Ishikawa (cell line): ENCODE data around the gene IQCM.

ENCODE experiments used
- CEBPB ChIP-seq: IDR thresholded peaks from 2 replicates; pipeline ENCODE4 v1.6.1; 2012
- CREB1 ChIP-seq: IDR thresholded peaks from 2 replicates; pipeline ENCODE4 v1.6.1; 2012; ENCODE audit warnings: low read depth
- EGR1 ChIP-seq: IDR thresholded peaks from 2 replicates; pipeline ENCODE4 v1.6.1; 2012
- EP300 ChIP-seq: IDR thresholded peaks from 2 replicates; pipeline ENCODE4 v1.6.1; 2012; ENCODE audit warnings: borderline replicate concordance
- FOXM1 ChIP-seq: IDR thresholded peaks from 2 replicates; pipeline ENCODE4 v1.6.1; 2012; ENCODE audit warnings: low read depth, borderline replicate concordance
- NFIC ChIP-seq: IDR thresholded peaks from 2 replicates; pipeline ENCODE4 v1.6.1; 2012
- RAD21 ChIP-seq: IDR thresholded peaks from 2 replicates; pipeline ENCODE4 v1.6.1; 2012; ENCODE audit warnings: low read depth
- REST ChIP-seq: IDR thresholded peaks from 2 replicates; pipeline ENCODE4 v1.6.1; 2012; ENCODE audit warnings: low read depth, mild to moderate bottlenecking
- TAF1 ChIP-seq: IDR thresholded peaks from 2 replicates; pipeline ENCODE4 v1.6.1; 2012; ENCODE audit warnings: low read depth, mild to moderate bottlenecking
- TCF12 ChIP-seq: IDR thresholded peaks from 2 replicates; pipeline ENCODE4 v1.6.1; 2012; ENCODE audit warnings: low read depth
- TEAD4 ChIP-seq: IDR thresholded peaks from 2 replicates; pipeline ENCODE4 v1.6.1; 2012
- YY1 ChIP-seq: IDR thresholded peaks from 2 replicates; pipeline ENCODE4 v1.6.1; 2012; ENCODE audit warnings: low read depth
- ZBTB7A ChIP-seq: IDR thresholded peaks from 2 replicates; pipeline ENCODE4 v1.6.1; 2012; ENCODE audit warnings: low read depth
- TF ChIP-seq, protein P1 (sequence below): IDR thresholded peaks from 2 replicates; pipeline ENCODE4 v1.6.1; 2012
- TF ChIP-seq, protein P2 (sequence below): IDR thresholded peaks from 2 replicates; pipeline ENCODE4 v1.6.1; 2012

IQCM gene

GRCh38 chr4:149353241-149353640, 462.4 kb downstream of the IQCM start:
- no peak for TF ChIP-seq RAD21
- no peak for TF ChIP-seq TEAD4
- TF ChIP-seq CREB1, result no peak
- TF ChIP-seq FOXM1, result no peak
- no peak for TF ChIP-seq YY1
- no peak for TF ChIP-seq NFIC
- TF ChIP-seq ZBTB7A, result no peak
- TF ChIP-seq REST, result no peak
- TF ChIP-seq TCF12, result no peak
- TF ChIP-seq, protein P1, sequence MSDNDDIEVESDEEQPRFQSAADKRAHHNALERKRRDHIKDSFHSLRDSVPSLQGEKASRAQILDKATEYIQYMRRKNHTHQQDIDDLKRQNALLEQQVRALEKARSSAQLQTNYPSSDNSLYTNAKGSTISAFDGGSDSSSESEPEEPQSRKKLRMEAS, result no peak
- TF ChIP-seq EP300, result no peak
- no peak for TF ChIP-seq CEBPB

DNA sequence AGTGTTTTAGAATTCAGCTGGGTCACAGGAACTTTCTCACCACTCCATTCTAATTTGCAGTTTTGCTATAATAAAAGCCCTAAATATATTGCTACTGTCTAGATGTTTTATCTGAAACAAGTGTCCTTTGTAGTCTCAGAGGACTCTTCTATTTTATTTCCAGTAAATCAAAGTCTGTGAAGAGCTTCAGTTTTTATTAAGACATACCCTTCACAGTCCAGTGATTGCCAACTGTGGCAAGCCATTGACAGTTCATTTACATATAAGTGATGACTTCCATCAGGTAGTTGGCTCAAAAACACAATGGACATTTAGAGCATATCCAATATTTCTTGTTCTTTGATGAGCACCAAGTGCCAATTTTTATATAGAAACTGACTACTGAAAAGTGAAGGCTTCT, 466.1 kb downstream of the IQCM start:
- TF ChIP-seq TEAD4, result no peak
- TF ChIP-seq EGR1, result no peak
- TF ChIP-seq FOXM1, result no peak
- no peak for TF ChIP-seq CREB1
- no peak for TF ChIP-seq EP300
- no peak for TF ChIP-seq RAD21
- TF ChIP-seq, protein P2, sequence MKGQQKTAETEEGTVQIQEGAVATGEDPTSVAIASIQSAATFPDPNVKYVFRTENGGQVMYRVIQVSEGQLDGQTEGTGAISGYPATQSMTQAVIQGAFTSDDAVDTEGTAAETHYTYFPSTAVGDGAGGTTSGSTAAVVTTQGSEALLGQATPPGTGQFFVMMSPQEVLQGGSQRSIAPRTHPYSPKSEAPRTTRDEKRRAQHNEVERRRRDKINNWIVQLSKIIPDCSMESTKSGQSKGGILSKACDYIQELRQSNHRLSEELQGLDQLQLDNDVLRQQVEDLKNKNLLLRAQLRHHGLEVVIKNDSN, result no peak
- no peak for TF ChIP-seq NFIC
- no peak for TF ChIP-seq TCF12
- TF ChIP-seq ZBTB7A, result no peak
- no peak for TF ChIP-seq CEBPB
- no peak for TF ChIP-seq TAF1
- TF ChIP-seq, protein P1, result no peak
- TF ChIP-seq REST, result no peak

DNA sequence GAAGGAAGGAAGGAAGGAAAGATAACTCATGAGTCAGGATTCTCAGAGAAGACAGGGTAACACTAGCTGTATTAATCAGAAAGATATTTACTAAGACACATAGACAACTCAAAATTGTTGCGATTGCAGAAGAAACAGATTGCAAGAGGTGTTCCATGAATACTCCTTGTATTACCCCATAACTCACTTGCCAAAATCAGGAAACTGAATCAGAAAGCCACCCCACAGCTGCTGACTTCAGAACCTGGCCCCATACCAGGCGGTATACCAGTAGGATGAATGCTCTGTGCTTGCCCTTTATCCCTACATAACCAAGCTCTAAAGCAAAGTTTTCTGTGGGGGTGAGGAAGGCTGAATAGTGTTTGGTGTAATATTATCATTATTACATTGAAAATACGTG, 468.5 kb downstream of the IQCM start:
- TF ChIP-seq EGR1, result no peak
- TF ChIP-seq RAD21, result no peak
- TF ChIP-seq ZBTB7A, result no peak
- no peak for TF ChIP-seq REST
- TF ChIP-seq NFIC, result no peak
- no peak for TF ChIP-seq TAF1
- no peak for TF ChIP-seq CEBPB
- TF ChIP-seq TEAD4, result no peak
- TF ChIP-seq, protein P2, result no peak
- TF ChIP-seq CREB1, result no peak
- TF ChIP-seq, protein P1, result no peak
- no peak for TF ChIP-seq FOXM1
- no peak for TF ChIP-seq EP300
- no peak for TF ChIP-seq YY1
- no peak for TF ChIP-seq TCF12

GRCh38 chr4:149345424-149345823, 470.2 kb downstream of the IQCM start:
- TF ChIP-seq TAF1 (no peak), ZBTB7A (no peak), EGR1 (no peak), NFIC (no peak), TEAD4 (no peak), FOXM1 (no peak)
- TF ChIP-seq, protein P1, result no peak
